Measurements from ENCODE around the gene TSC22D3. TPM values are rescaled to one million over a fixed set of nuclear protein-coding genes. Genes with fewer than 3 reads are reported as not detected.

The TSC22D3 gene
- total and polyA plus RNA-seq, 2 donors (not counting 1 experiment from before 2014, with no cell fraction given), result 447 to 3,050 TPM

GRCh38 chrX:107704587-107704986 is 71.0 kb downstream of the TSC22D3 start:
- Histone ChIP-seq H3K79me2 (ENCODE audit: control insufficient read depth, insufficient read depth, low read length) (no peaks in the 10 kb centered on the region), H4K20me1 (ENCODE audit: control insufficient read depth, insufficient read depth, low read length, poor library complexity, severe bottlenecking) (no peaks in the 10 kb centered on the region), H3K9me3 (ENCODE audit: control extremely low read depth in 1 of 3, control insufficient read depth in 2 of 3, insufficient read depth in 1 of 3, low read length in 2 of 3) (no peaks in the 10 kb centered on the region), H3K27ac (ENCODE audit: low read length in 2 of 2) (no peak overlapping the region), H3K4me1 (ENCODE audit: control insufficient read depth in 2 of 2, insufficient read depth in 2 of 2, low read length in 2 of 2) (peaks cover 26 to 28% of the 10 kb centered on the region in 2 donors), H3K36me3 (replicated peaks in 1 of 2; ENCODE audit: control extremely low read depth in 1 of 2, control insufficient read depth in 1 of 2, extremely low read depth in 1 of 2, insufficient read depth in 2 of 2, low read length in 1 of 2) (no peaks in the 10 kb centered on the region), H2AFZ (ENCODE audit: insufficient read depth, low read depth, low read length, poor library complexity, severe bottlenecking) (no peak overlapping the region), H3K9ac (ENCODE audit: low read length) (no peak overlapping the region), H3K4me2 (replicated peaks; ENCODE audit: low read depth, low read length, poor library complexity, severe bottlenecking) (no peak overlapping the region), H3K4me3 (ENCODE audit: control extremely low read depth in 1 of 5, extremely low read depth in 1 of 5, insufficient read depth in 1 of 5, low read depth in 2 of 5, low read length in 4 of 5) (no peak overlapping the region), H3K27me3 (replicated peaks in 1 of 4; ENCODE audit: control extremely low read depth in 1 of 4, control insufficient read depth in 3 of 4, insufficient read depth in 4 of 4, low read length in 3 of 4) (no peaks in the 10 kb centered on the region)
- 94% methylated on average over 2 of the region's 2 CpGs for WGBS (ENCODE audit: insufficient coverage)
- peaks cover 32% of the 10 kb centered on the region for H3K4me1 Mint-ChIP-seq
- H3K27me3 Mint-ChIP-seq, result no peaks in the 10 kb centered on the region
- H3K4me3 Mint-ChIP-seq, result no peak overlapping the region
- H3K9me3 Mint-ChIP-seq (ENCODE audit: insufficient read depth), result no peaks in the 10 kb centered on the region
- no peak for DNase-seq
- TF ChIP-seq CTCF (IDR thresholded peaks at IDR 0.05) (no peak), EZH2 (IDR thresholded peaks at IDR 0.05; ENCODE audit: borderline replicate concordance, insufficient read depth, low read depth, low read length, poor library complexity, severe bottlenecking) (no peak)
- intact Hi-C loops (cut with micrococcal nuclease), result no loop called here
- ChIA-PET POLR2A (interaction anchor here (0.6 kb wide), 1 partner anchor 14 kb away, joined by 3 read pairs; no protein-coding TSS in a partner anchor), CTCF (interaction anchor here (0.8 kb wide), 1 partner anchor 45 kb away, joined by 3 read pairs; no protein-coding TSS in a partner anchor)
- ATAC-seq (ENCODE audit: low read depth), result no peak
- H3K27ac Mint-ChIP-seq, result no peak overlapping the region

- H3K27ac Mint-ChIP-seq, result peak overlapping the region; percentile 61
Observed at GRCh38 chrX:107704181-107704580, 71.4 kb downstream of the TSC22D3 start.

More at GRCh38 chrX:107704181-107704580, 71.4 kb downstream of the TSC22D3 start:
- Histone ChIP-seq H3K79me2 (ENCODE audit: control insufficient read depth, insufficient read depth, low read length) (no peaks in the 10 kb centered on the region), H3K4me2 (replicated peaks; ENCODE audit: low read depth, low read length, poor library complexity, severe bottlenecking) (no peak overlapping the region), H3K36me3 (replicated peaks in 1 of 2; ENCODE audit: control extremely low read depth in 1 of 2, control insufficient read depth in 1 of 2, extremely low read depth in 1 of 2, insufficient read depth in 2 of 2, low read length in 1 of 2) (no peaks in the 10 kb centered on the region), H3K27me3 (replicated peaks in 1 of 4; ENCODE audit: control extremely low read depth in 1 of 4, control insufficient read depth in 3 of 4, insufficient read depth in 4 of 4, low read length in 3 of 4) (no peaks in the 10 kb centered on the region), H3K9ac (ENCODE audit: low read length) (no peak overlapping the region), H3K9me3 (ENCODE audit: control extremely low read depth in 1 of 3, control insufficient read depth in 2 of 3, insufficient read depth in 1 of 3, low read length in 2 of 3) (no peaks in the 10 kb centered on the region), H3K27ac (ENCODE audit: low read length in 2 of 2) (no peak overlapping the region), H4K20me1 (ENCODE audit: control insufficient read depth, insufficient read depth, low read length, poor library complexity, severe bottlenecking) (no peaks in the 10 kb centered on the region), H2AFZ (ENCODE audit: insufficient read depth, low read depth, low read length, poor library complexity, severe bottlenecking) (no peak overlapping the region), H3K4me1 (ENCODE audit: control insufficient read depth in 2 of 2, insufficient read depth in 2 of 2, low read length in 2 of 2) (peaks cover 30 to 32% of the 10 kb centered on the region in 2 donors), H3K4me3 (ENCODE audit: control extremely low read depth in 1 of 5, extremely low read depth in 1 of 5, insufficient read depth in 1 of 5, low read depth in 2 of 5, low read length in 4 of 5) (no peak overlapping the region)
- ATAC-seq (ENCODE audit: low read depth) (no peak), DNase-seq (no peak)
- Mint-ChIP-seq H3K4me1 (peaks cover 32% of the 10 kb centered on the region), H3K27me3 (no peaks in the 10 kb centered on the region), H3K9me3 (ENCODE audit: insufficient read depth) (no peaks in the 10 kb centered on the region), H3K4me3 (no peak overlapping the region)
- POLR2A ChIA-PET, result no interaction called here
- intact Hi-C loops (cut with micrococcal nuclease), result no loop called here
- TF ChIP-seq EZH2 (IDR thresholded peaks at IDR 0.05; ENCODE audit: borderline replicate concordance, insufficient read depth, low read depth, low read length, poor library complexity, severe bottlenecking) (no peak), CTCF (IDR thresholded peaks at IDR 0.05) (no peak)
- 94% methylated on average over 2 of the region's 4 CpGs for WGBS (ENCODE audit: insufficient coverage)
- CTCF ChIA-PET, result interaction anchor here (0.8 kb wide), 1 partner anchor 44 kb away, joined by 3 read pairs; no protein-coding TSS in a partner anchor
